HTR-8/SVneo (cell line): ENCODE results near the gene SERPINI1.
"Not testable (repeated sequence)": the region's sequence is repeated elsewhere in the genome, so short reads cannot be mapped to it uniquely, and the experiment has no call there.

ENCODE experiments used
- DNase-seq: peaks from one replicate; pipeline ENCODE4 v3.0.0; 2011; ENCODE audit warnings: low spot score, mixed read lengths; ENCODE audit not compliant: insufficient read length
- FAIRE-seq: peaks from 2 replicates; lab custom pipeline; 2011; peaks lifted over from hg19 to GRCh38; lab: Jason Lieb, UNC

The SERPINI1 gene

GRCh38 chr3:167780214-167780883, 44.8 kb downstream of the SERPINI1 start:
- FAIRE-seq (no peak), DNase-seq (no peak)

- DNase-seq (no peak), FAIRE-seq (no peak)
Observed at GRCh38 chr3:167783781-167784180, 48.3 kb downstream of the SERPINI1 start.

- no peak for FAIRE-seq
Observed at GRCh38 chr3:167785790-167786189, 50.3 kb downstream of the SERPINI1 start.

GRCh38 chr3:167787440-167787839, 51.9 kb downstream of the SERPINI1 start:
- no peak for DNase-seq
- no peak for FAIRE-seq

More at GRCh38 chr3:167785790-167786189, 50.3 kb downstream of the SERPINI1 start:
- DNase-seq: no peak

GRCh38 chr3:167798443-167798842, 62.9 kb downstream of the SERPINI1 start:
- FAIRE-seq: no peak
- no peak for DNase-seq

- no peak for DNase-seq
- FAIRE-seq: no peak
Observed at GRCh38 chr3:167808910-167809309, 73.4 kb downstream of the SERPINI1 start.

GRCh38 chr3:167810236-167810635, 74.7 kb downstream of the SERPINI1 start:
- no peak for DNase-seq
- no peak for FAIRE-seq

- DNase-seq (no peak), FAIRE-seq (no peak)
Observed at GRCh38 chr3:167811031-167811430, 75.5 kb downstream of the SERPINI1 start.

GRCh38 chr3:167813169-167814123, 77.9 kb downstream of the SERPINI1 start:
- DNase-seq: no peak
- no peak for FAIRE-seq

- no peak for DNase-seq
- no peak for FAIRE-seq
Observed at GRCh38 chr3:167814441-167814951, 79.0 kb downstream of the SERPINI1 start.

GRCh38 chr3:167816953-167817352, 81.4 kb downstream of the SERPINI1 start:
- DNase-seq: no peak
- FAIRE-seq: no peak

GRCh38 chr3:167820102-167820865, 84.8 kb downstream of the SERPINI1 start:
- DNase-seq (no peak), FAIRE-seq (no peak)

- no peak for FAIRE-seq
- no peak for DNase-seq
Observed at GRCh38 chr3:167821248-167821805, 85.8 kb downstream of the SERPINI1 start.

GRCh38 chr3:167823738-167824137, 88.2 kb downstream of the SERPINI1 start:
- no peak for DNase-seq
- FAIRE-seq: no peak

- FAIRE-seq, DNase-seq: not testable (repeated sequence)
Observed at GRCh38 chr3:167827588-167827987, 92.1 kb downstream of the SERPINI1 start.

GRCh38 chr3:167829071-167829470, 93.5 kb downstream of the SERPINI1 start:
- FAIRE-seq (no peak), DNase-seq (no peak)

GRCh38 chr3:167830007-167830406, 94.5 kb downstream of the SERPINI1 start:
- FAIRE-seq (no peak), DNase-seq (no peak)

GRCh38 chr3:167835359-167835758, 99.8 kb downstream of the SERPINI1 start:
- DNase-seq (no peak), FAIRE-seq (no peak)

GRCh38 chr3:167835953-167836352, 100.4 kb downstream of the SERPINI1 start:
- DNase-seq: no peak
- no peak for FAIRE-seq

GRCh38 chr3:167837466-167837865, 101.9 kb downstream of the SERPINI1 start:
- DNase-seq (no peak), FAIRE-seq (no peak)
